Small intestine (tissue), 7 donors: ENCODE results near the gene MSANTD1. TPM values are rescaled to one million over a fixed set of nuclear protein-coding genes. Genes with fewer than 3 reads are reported as not detected.

Experiments used
- DNase-seq, 2 donors: peaks; one replicate each; pipeline versions ENCODE4 v3.0.0 to v3.0.0-alpha.2; 2013
- FAIRE-seq: peaks from 2 replicates; lab custom pipeline; 2012; peaks lifted over from hg19 to GRCh38; lab: Jason Lieb, UNC
- H3K27ac ChIP-seq, 3 donors: one replicate each; pipeline ENCODE4 v1.5.1; 2013; ENCODE audit warnings: low read length in 2 of 3, mild to moderate bottlenecking in 2 of 3, control low read depth in 1 of 3, inconsistent platforms in 1 of 3, low read depth in 1 of 3, moderate library complexity in 1 of 3
- H3K27me3 ChIP-seq, 3 donors: one replicate each; pipeline ENCODE4 v1.6.1; 2013; ENCODE audit warnings: low read length in 3 of 3, inconsistent platforms in 1 of 3; ENCODE audit not compliant: control insufficient read depth in 3 of 3, insufficient read depth in 3 of 3
- H3K36me3 ChIP-seq, 3 donors: one replicate each; pipeline ENCODE4 v1.6.1; 2013; ENCODE audit warnings: low read length in 3 of 3, inconsistent platforms in 1 of 3, low read depth in 1 of 3, mild to moderate bottlenecking in 1 of 3, moderate library complexity in 1 of 3; ENCODE audit not compliant: control insufficient read depth in 3 of 3, insufficient read depth in 2 of 3
- H3K4me1 ChIP-seq, 3 donors: one replicate each; pipeline ENCODE4 v1.6.1; 2013; ENCODE audit warnings: low read length in 2 of 3, inconsistent platforms in 1 of 3, low read depth in 1 of 3, mild to moderate bottlenecking in 1 of 3, moderate library complexity in 1 of 3; ENCODE audit not compliant: control insufficient read depth in 3 of 3, insufficient read depth in 2 of 3
- H3K4me3 ChIP-seq, 3 donors: one replicate each; pipeline ENCODE4 v1.5.1; 2013; ENCODE audit warnings: low read length in 3 of 3, control low read depth in 1 of 3, inconsistent platforms in 1 of 3, low read depth in 1 of 3, mild to moderate bottlenecking in 1 of 3, moderate library complexity in 1 of 3
- H3K9me3 ChIP-seq, 2 donors: one replicate each; pipeline ENCODE4 v1.6.1; 2013; ENCODE audit warnings: low read depth in 1 of 2, low read length in 1 of 2; ENCODE audit not compliant: control insufficient read depth in 2 of 2, insufficient read depth in 1 of 2
- WGBS, 3 donors: extraction: QIAGEN DNeasy Blood & Tissue Kit; methylation state at CpG; one replicate each; pipeline ENCODE4 v1.1.7; 2013; 5-methylcytosine and 5-hydroxymethylcytosine counted together
- polyA plus RNA-seq, 4 donors: library from polyadenylated mRNA; stranded (reverse) in 3 of 4; unstranded in 1 of 4; fragments of 200-250 nt in 3 of 4; fragments of 120-200 nt in 1 of 4; gene quantifications; one replicate each; pipeline versions ENCODE4 v1.2.1 to v1.2.3, GENCODE V29; 2013
- donor health status: healthy with polysubstance abuse.
- donor health status: control.
- donor health status: control.
- donor health status: Bipolar disorder and iron deficiency.
- donor health status: healthy.

The MSANTD1 gene
- polyA plus RNA-seq, 4 donors, result 0.27 to 0.45 (median 0.29) TPM

DNA sequence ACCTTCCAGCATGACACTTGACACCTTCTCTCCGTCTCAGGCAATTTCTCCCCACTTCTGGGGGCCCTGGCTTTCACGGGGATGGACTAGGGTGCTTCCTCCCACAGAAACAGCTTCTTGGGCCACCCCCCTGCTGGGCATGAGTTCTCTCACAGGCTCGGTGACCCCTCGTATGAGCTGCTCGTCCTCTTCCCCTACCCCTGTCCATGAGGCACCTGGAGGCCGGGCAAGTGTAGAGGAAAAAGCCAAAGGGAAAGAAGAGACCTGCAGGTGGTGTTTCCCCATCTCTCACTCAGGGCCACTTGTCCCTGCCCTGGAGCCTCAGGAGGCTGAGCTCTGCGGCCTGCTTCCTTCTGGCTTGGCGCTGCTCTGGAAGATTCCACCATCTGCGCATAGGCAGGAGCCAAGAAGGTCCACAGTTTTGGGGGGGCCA, 41.9 kb downstream of the MSANTD1 start:
- 83 to 94% (median 90%) methylated on average over 9 of the region's 9 CpGs for WGBS, 3 donors
- Histone ChIP-seq H3K4me3 (no peak overlapping the region), H3K4me1 (peaks cover 4 to 20% (median 6%) of the 10 kb centered on the region in 3 donors), H3K36me3 (peaks cover 0 to 4% (median 0%) of the 10 kb centered on the region in 3 donors), H3K27me3 (peaks cover 0 to 12% (median 0%) of the 10 kb centered on the region in 3 donors), H3K27ac (no peak overlapping the region), H3K9me3 (no peaks in the 10 kb centered on the region)
- DNase-seq (no peak), FAIRE-seq (no peak)

DNA sequence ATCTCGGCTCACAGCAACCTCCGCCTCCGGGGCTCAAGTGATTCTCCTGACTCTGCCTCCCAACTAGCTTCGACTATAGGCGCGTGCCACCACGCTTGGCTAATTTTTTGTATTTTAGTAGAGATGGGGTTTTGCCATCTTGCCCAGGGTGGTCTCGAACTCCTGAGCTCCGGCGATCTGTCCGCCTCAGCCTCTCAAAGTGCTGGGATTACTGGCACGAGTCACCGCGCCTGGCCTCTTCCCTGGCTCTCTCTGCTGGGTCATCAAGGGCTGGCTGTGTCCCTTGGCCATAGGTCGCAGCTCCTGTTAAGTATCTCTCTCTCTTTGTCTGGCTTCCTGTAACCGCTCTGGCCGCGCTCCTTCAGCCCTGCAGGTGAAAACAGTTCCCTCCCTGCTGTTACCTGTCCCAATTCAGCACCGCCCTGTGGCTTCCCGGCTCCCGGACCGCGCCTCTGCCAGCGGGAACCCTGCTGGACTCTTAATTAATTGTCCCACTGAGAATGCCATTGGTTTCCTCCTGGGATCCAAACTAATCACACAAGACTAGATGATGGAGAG, 42.5 kb downstream of the MSANTD1 start:
- DNase-seq (peak in 1 of 2 donors; percentile 71), FAIRE-seq (no peak)
- peaks cover 0 to 10% (median 0%) of the 10 kb centered on the region in 3 donors for H3K27me3 ChIP-seq
- peaks cover 0 to 8% (median 0%) of the 10 kb centered on the region in 3 donors for H3K36me3 ChIP-seq
- peaks cover 4 to 20% (median 6%) of the 10 kb centered on the region in 3 donors for H3K4me1 ChIP-seq
- peak overlapping the region; percentile 90 to 96 (median 91) for H3K27ac ChIP-seq
- whole genome bisulfite sequencing, 3 donors, result 20 to 42% (median 33%) methylated on average over 24 of the region's 24 CpGs
- no peaks in the 10 kb centered on the region for H3K9me3 ChIP-seq
- H3K4me3 ChIP-seq, result peak overlapping the region in 2 of 3 donors; percentile 69 to 89

DNA sequence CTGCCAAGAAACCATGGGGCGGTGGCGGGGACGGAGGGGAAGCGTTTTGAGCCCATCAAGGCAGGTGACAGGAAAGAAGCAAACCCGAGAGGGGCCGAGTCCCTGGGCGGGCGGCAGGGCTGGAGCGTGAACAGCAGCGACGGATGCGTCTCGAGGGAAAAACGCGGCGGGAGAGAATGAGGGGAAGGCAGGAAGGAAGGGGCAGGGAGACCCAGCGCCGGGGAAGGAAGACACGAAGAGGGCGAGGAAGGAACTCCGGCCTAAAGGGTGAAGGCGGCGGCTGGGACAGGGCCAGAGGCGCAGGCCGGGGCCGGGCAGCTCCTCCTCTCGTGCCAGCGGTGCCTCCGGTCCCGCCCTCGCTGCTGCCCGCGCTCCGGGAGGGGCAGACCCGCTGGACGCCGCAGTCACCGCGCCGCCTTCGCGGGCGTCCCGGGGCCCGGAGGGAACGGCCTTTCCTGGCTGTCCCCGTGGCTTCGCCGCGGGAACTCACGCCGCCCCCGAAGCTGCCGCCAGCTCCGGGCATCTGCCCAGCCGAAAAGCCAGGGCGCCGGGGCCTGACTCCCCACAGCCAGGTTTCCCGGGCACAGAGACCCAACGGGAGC, 43.1 kb downstream of the MSANTD1 start:
- Histone ChIP-seq H3K4me1 (peaks cover 4 to 20% (median 6%) of the 10 kb centered on the region in 3 donors), H3K27me3 (peaks cover 0 to 7% (median 0%) of the 10 kb centered on the region in 3 donors), H3K4me3 (peak overlapping the region; percentile 52 to 89 (median 69)), H3K9me3 (no peaks in the 10 kb centered on the region), H3K27ac (peak overlapping the region; percentile 90 to 96 (median 91)), H3K36me3 (peaks cover 0 to 8% (median 0%) of the 10 kb centered on the region in 3 donors)
- WGBS, 3 donors, result 0 to 1% (median 1%) methylated on average over 35 to 60 of the region's 60 CpGs
- DNase-seq (peak; percentile 70 to 73), FAIRE-seq (no peak)

DNA sequence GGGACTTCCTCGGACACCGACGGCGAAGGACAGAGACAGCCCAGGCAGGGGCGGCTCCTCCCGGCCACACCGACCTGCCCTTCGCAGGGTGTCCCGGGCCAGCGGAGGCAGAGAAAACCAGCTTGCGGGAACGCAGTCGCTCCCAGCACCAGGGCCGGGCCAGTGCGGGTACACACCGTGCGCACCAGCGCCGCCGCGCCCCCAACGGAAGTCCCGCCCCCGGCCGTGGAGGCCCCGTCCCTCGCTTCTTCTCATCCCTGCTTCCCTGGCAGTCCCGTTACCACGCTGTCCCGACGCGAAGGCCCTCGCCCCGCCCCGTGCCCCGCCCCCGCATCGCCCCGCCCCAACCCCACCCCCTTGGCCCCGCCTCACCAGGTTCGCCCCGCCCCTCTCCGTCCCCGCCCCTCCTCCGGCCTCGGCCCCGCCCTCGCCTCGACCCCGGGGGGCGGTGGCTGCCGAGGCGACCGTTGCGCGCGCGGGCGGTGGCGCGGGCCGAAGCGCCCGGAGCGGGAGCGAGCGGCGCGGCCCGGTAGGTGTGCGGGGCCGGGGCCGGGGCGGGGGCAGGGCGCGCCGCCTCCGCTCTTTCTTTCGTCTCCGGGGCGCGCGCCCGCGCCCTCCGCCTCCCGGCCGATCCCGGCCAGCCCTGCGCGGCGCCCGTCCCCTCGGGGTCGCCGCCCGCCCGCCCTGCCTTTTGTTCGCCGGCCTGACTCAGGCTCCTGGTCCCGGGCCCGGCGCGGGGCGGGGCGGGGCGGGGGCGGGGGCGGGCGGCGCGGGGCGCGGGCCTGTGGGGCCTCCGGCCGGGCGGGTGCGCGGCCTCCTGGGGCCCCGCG, 43.8 kb downstream of the MSANTD1 start, which contains the start of gene RGS12:
RGS12 (plus strand) TSS at position 451 of the 830 bp plus-strand sequence. CDS start 23,150 bp downstream, outside the sequence.
- 1 to 2% (median 1%) methylated on average over 27 to 121 of the region's 121 CpGs for WGBS, 3 donors
- DNase-seq (peak; percentile 92 to 96), FAIRE-seq (no peak)
- peak within 1 kb of the TSS; percentile 90 to 96 (median 91) for H3K27ac ChIP-seq
- H3K4me3 ChIP-seq, result peak within 1 kb of the TSS; percentile 52 to 89 (median 69)
- H3K27me3 ChIP-seq, result peaks cover 0 to 5% (median 0%) of the 10 kb centered on the region in 3 donors
- H3K4me1 ChIP-seq, result peaks cover 4 to 20% (median 6%) of the 10 kb centered on the region in 3 donors
- no peaks in the 10 kb centered on the region for H3K9me3 ChIP-seq
- peaks cover 0 to 14% (median 0%) of the 10 kb centered on the region in 3 donors for H3K36me3 ChIP-seq

DNA sequence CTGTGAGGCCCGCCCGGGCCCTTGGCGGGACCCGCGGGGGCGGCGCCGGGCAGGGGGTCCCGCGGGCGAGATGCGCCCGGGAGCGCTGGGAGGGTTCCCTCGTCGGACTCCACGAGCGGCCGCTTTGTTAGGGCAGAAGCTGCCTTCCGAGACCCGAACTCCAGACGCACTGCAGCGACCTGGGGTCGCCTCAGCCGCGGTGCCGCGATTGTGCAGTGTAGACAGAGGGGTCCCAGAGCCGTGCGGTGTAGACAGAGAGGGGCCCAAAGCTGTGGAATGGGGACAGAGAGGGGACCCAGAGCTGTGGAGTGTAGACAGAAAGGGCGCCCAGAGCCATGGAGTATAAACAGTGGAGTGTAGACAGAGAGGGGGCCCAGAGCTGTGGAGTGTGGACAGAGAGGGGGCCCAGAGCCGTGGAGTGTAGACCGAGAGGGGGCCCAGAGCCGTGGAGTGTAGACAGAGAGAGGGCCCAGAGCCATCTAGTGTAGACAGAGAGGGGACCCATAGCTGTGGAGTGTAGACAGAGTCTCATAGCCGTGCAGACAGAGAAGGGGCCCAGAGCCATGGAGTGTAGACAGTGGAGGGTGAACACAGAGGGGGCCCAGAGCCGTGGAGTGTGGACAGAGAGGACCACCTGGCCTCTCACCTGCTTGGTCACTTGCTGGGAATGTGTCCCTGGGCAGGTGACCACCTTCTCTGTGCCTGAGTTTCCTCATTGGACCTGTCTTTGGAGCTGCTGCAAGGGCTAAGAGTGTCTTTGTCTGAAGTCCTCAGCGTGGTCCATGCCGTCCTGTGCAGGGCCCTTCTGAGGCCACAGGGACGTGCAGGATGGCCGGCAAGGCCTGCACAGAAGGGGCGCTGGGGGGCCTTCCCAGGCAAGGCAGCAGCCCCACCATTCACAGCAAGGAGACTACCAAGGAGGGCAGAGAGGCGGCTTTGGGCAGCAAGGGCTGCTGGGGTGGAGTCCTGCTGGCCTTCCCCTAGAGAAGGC, 44.7 kb downstream of the MSANTD1 start:
- Histone ChIP-seq H3K27me3 (peaks cover 0 to 3% (median 0%) of the 10 kb centered on the region in 3 donors), H3K36me3 (peaks cover 0 to 14% (median 0%) of the 10 kb centered on the region in 3 donors), H3K27ac (peak overlapping the region in 2 of 3 donors; percentile 65 to 76), H3K4me1 (peaks cover 4 to 20% (median 5%) of the 10 kb centered on the region in 3 donors), H3K4me3 (peak overlapping the region; percentile 42 to 79 (median 69)), H3K9me3 (no peaks in the 10 kb centered on the region)
- peak in 1 of 2 donors; percentile 59 for DNase-seq
- FAIRE-seq, result no peak
- WGBS, 3 donors, result 14 to 21% (median 16%) methylated on average over 25 to 42 of the region's 42 CpGs

DNA sequence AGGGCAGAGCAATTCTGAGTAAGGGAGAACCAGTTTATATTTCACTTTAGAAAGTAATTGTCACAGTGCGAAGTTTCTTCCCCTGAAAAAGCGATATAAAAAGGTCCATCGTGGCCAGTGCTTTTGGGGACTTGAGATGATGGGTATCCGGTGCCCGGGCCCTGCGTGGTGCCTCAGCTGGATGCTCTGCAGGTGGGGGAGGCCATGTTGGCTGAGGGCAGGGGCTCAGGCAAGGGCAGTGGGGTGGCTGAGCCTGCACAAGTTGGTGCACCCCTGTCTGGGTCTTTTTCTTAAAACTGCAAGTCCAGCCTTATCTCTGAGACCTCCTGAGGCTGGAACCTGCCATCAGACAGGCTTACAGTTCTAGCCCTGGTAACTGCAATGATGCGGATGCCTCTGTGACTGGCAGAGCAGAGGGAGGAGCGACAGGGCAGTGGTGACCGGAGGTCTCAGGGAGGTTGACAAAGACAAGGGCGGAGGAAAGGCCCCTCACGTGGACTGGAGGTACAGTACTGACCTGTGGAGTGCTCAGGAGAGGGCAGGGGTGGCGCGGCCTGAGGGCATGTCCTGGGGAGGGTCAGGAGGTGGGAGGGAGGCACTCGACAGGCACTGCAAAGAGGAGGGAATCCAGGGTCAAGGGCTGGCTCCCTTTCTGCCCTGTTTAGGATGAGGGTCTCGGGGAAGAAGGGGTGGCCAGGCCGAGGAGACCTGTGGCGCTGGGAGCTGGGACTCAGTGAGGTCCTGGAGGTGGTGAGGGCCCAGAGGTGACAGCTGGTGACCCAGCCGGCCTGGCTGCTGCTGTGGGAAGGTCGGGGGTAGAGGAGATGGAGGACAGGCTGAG, 45.7 kb downstream of the MSANTD1 start:
- Histone ChIP-seq H3K4me3 (peak overlapping the region in 1 of 3 donors; percentile 79), H3K9me3 (no peaks in the 10 kb centered on the region), H3K27me3 (peaks cover 0 to 3% (median 0%) of the 10 kb centered on the region in 3 donors), H3K4me1 (peaks cover 4 to 20% (median 4%) of the 10 kb centered on the region in 3 donors), H3K27ac (no peak overlapping the region), H3K36me3 (peaks cover 0 to 14% (median 0%) of the 10 kb centered on the region in 3 donors)
- 86 to 91% (median 88%) methylated on average over 19 of the region's 19 CpGs for WGBS, 3 donors
- DNase-seq, result no peak
- FAIRE-seq, result no peak
